Tibial nerve (tissue), 4 donors: ENCODE data around the gene CD83. TPM values are rescaled to one million over a fixed set of nuclear protein-coding genes. Genes with fewer than 3 reads are reported as not detected.

Source experiments
- DNase-seq, 2 donors: peaks; one replicate each; pipeline ENCODE4 v3.0.0-alpha.2; 2019; ENCODE audit warnings: low spot score in 2 of 2
- H3K27ac ChIP-seq, 4 donors: fragments of 200-600 bp; sonication (generic) in 3 of 4; one replicate each; pipeline ENCODE4 v1.5.1; 2017 to 2019; ENCODE audit warnings: mild to moderate bottlenecking in 1 of 4
- H3K27me3 ChIP-seq, 2 donors: fragments of 200-600 bp; sonication (generic) in 1 of 2; one replicate each; pipeline versions ENCODE4 v1.5.1 to v1.6.0; 2017 to 2019
- H3K36me3 ChIP-seq, 3 donors: fragments of 200-600 bp; sonication (generic); one replicate each; pipeline ENCODE4 v1.5.1; 2018 to 2019
- H3K4me1 ChIP-seq, 4 donors: fragments of 200-600 bp; sonication (generic) in 3 of 4; one replicate each; pipeline ENCODE4 v1.5.1; 2017 to 2019
- H3K4me3 ChIP-seq, 4 donors: fragments of 200-600 bp; sonication (generic) in 3 of 4; one replicate each; pipeline ENCODE4 v1.5.1; 2017 to 2019; ENCODE audit warnings: mild to moderate bottlenecking in 1 of 4, moderate library complexity in 1 of 4
- H3K9me3 ChIP-seq, 4 donors: fragments of 200-600 bp; sonication (generic) in 3 of 4; one replicate each; pipeline ENCODE4 v1.5.1; 2017 to 2019
- EP300 ChIP-seq, 2 donors: sonication (generic); formaldehyde crosslinking; IDR thresholded peaks; one replicate each; pipeline ENCODE4 v1.6.1; 2017; ENCODE audit warnings: antibody characterized with exemption in 2 of 2, mild to moderate bottlenecking in 1 of 2
- POLR2A ChIP-seq, 2 donors: fragments of 450-650 bp; IDR thresholded peaks; one replicate each; pipeline ENCODE4 v1.6.1; 2017; ENCODE audit warnings: antibody characterized with exemption in 2 of 2, mild to moderate bottlenecking in 2 of 2, moderate library complexity in 2 of 2
- WGBS, 2 donors: methylation state at CpG; one replicate each; pipeline ENCODE4 v1.1.5; 2018; 5-methylcytosine and 5-hydroxymethylcytosine counted together
- total RNA-seq, 4 donors: library from RNA; depleted of rRNA; stranded (reverse); fragments of >200 nt; gene quantifications; one replicate each; pipeline ENCODE4 v1.1.0, GENCODE V29; 2016
- TF ChIP-seq, protein P1 (sequence below), 5 experiments: fragments of 200-600 bp in 3 of 5; fragments of 450-650 bp in 2 of 5; sonication (generic) in 3 of 5; IDR thresholded peaks; one replicate each; pipeline ENCODE4 v1.5.1; 2016 to 2019; ENCODE audit warnings: antibody characterized with exemption in 5 of 5, mild to moderate bottlenecking in 3 of 5, moderate library complexity in 2 of 5

Gene CD83
- total RNA-seq, 4 donors from 2014 or later: 2.1 to 5.3 (median 3.7) TPM

DNA sequence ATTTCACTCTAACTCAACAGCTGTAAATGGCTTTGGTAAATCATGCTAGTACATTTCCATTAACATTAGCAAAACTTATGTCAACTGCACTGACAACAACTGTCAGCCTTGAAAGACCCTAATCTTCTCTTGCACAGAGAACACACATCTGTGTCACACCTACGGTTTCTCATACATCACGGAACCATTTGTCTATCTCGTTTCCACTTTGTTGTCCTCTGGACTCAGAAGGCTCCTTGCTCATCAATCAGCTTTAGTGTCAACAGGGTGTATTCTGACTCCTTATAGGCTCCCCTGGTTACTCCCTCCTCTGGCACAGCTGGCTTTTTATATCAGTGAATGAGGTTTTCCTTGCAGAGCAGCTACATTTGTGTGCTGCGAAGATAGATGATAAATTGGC, 49.3 kb downstream of the CD83 start:
- Histone ChIP-seq H3K4me1 (no peaks in the 10 kb centered on the region), H3K27me3 (no peaks in the 10 kb centered on the region), H3K9me3 (peaks cover 0 to 26% (median 6%) of the 10 kb centered on the region in 4 donors), H3K36me3 (no peaks in the 10 kb centered on the region), H3K4me3 (no peak overlapping the region), H3K27ac (no peak overlapping the region)
- TF ChIP-seq EP300 (IDR thresholded peaks at IDR 0.05): no peak
- TF ChIP-seq, protein P1, sequence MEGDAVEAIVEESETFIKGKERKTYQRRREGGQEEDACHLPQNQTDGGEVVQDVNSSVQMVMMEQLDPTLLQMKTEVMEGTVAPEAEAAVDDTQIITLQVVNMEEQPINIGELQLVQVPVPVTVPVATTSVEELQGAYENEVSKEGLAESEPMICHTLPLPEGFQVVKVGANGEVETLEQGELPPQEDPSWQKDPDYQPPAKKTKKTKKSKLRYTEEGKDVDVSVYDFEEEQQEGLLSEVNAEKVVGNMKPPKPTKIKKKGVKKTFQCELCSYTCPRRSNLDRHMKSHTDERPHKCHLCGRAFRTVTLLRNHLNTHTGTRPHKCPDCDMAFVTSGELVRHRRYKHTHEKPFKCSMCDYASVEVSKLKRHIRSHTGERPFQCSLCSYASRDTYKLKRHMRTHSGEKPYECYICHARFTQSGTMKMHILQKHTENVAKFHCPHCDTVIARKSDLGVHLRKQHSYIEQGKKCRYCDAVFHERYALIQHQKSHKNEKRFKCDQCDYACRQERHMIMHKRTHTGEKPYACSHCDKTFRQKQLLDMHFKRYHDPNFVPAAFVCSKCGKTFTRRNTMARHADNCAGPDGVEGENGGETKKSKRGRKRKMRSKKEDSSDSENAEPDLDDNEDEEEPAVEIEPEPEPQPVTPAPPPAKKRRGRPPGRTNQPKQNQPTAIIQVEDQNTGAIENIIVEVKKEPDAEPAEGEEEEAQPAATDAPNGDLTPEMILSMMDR (IDR thresholded peaks at IDR 0.05): no peak
- no peak for TF ChIP-seq POLR2A (IDR thresholded peaks at IDR 0.05)
- 78 to 88% methylated on average over 4 of the region's 4 CpGs for WGBS, 2 donors
- no peak for DNase-seq

DNA sequence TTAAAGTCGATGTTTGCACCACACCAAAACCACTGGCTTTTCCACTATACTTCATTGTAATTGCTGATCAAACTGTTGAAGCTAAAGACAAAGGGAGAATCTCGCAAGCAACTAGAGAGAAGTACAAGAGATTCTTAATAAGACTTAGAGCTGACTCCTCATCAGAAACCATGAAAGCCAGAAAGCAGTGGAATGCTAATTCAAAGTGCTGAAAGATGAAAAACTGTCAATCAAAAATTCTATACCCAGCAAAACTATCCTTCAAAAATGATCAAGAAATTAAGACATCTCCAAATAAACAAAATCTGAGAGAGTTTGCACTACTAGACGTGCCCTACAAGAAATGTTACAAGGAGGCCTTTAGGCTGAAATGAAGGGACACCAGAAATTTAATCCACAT, 52.6 kb downstream of the CD83 start:
- no peak for DNase-seq
- WGBS, 2 donors: 86 to 89% methylated on average over 3 of the region's 3 CpGs
- H3K27me3 ChIP-seq: no peaks in the 10 kb centered on the region

DNA sequence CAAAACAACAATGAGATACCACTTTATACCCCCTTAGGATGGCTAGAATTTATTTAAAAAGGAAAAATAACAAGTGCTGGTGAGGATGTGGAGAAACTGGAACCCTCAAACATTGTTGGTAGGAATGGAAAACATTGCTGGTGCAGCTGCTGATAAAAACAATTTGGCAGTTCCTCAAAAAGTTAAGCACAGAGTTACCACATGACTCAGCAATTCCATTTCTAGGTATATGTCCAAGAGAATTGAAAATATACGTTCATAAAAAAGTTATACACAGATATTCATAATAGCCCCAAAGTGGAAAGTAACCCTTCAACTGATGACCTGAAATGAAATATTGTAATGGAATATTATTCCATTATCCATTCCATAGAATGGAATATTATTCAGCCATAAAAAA, 55.0 kb downstream of the CD83 start:
- 88 to 89% methylated on average over 1 of the region's 1 CpG for WGBS, 2 donors
- no peak for DNase-seq
- Histone ChIP-seq H3K9me3 (peaks cover 0 to 27% (median 6%) of the 10 kb centered on the region in 4 donors), H3K4me3 (no peak overlapping the region), H3K27me3 (no peaks in the 10 kb centered on the region), H3K27ac (no peak overlapping the region), H3K4me1 (no peaks in the 10 kb centered on the region), H3K36me3 (no peaks in the 10 kb centered on the region)
- TF ChIP-seq EP300 (IDR thresholded peaks at IDR 0.05) (no peak), POLR2A (IDR thresholded peaks at IDR 0.05) (no peak)
- TF ChIP-seq, protein P1 (IDR thresholded peaks at IDR 0.05): no peak

More for the DNA sequence above, 52.6 kb downstream of the CD83 start:
- Histone ChIP-seq H3K4me3 (no peak overlapping the region), H3K9me3 (peaks cover 0 to 27% (median 6%) of the 10 kb centered on the region in 4 donors), H3K27ac (no peak overlapping the region), H3K36me3 (no peaks in the 10 kb centered on the region), H3K4me1 (no peaks in the 10 kb centered on the region)
- TF ChIP-seq POLR2A (IDR thresholded peaks at IDR 0.05) (no peak), EP300 (IDR thresholded peaks at IDR 0.05) (no peak)
- TF ChIP-seq, protein P1 (IDR thresholded peaks at IDR 0.05): no peak

DNA sequence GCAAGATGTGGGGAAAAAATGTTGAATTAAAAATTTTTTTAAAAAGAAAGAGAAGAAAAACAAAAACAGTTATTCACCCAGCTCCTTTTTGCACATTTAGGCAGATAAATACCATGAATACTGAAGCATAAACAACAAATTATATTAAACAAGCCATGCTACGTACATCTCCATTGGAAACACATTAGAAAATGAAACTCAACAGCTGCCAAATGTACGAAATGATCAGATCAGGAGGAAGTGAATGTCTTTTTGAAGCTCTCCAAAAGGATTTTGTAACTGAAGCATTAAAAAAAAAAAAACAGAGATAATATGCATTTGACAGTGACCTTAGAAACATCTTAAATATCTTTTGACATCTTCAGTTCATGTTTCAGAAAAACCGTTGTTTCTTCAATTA, 56.7 kb downstream of the CD83 start:
- DNase-seq: no peak
- Histone ChIP-seq H3K36me3 (no peaks in the 10 kb centered on the region), H3K4me3 (no peak overlapping the region), H3K4me1 (no peaks in the 10 kb centered on the region), H3K9me3 (peaks cover 0 to 23% (median 6%) of the 10 kb centered on the region in 4 donors), H3K27ac (no peak overlapping the region), H3K27me3 (no peaks in the 10 kb centered on the region)
- no peak for TF ChIP-seq EP300 (IDR thresholded peaks at IDR 0.05)
- TF ChIP-seq, protein P1 (IDR thresholded peaks at IDR 0.05): no peak
- TF ChIP-seq POLR2A (IDR thresholded peaks at IDR 0.05): no peak
- 62 to 68% methylated on average over 3 of the region's 3 CpGs for WGBS, 2 donors

DNA sequence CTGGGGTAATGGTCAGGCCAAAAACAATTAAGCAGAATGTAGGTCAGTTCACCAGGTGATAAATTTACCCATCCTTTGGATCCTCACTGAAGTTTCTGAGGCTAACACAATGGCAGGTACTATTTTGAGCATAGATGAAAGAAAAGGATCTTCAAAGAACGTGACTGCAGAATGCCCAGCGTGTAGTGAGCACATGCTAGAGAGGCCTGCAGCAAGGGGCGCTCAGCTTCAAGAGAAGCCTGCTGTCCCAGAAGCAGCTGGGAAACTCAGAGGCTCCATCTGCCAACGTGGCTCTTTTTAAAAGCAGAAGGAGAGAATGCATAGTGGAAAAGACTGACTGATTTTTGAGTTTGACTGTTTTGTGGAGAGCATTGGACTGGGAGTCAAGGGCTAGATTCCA, 57.4 kb downstream of the CD83 start:
- Histone ChIP-seq H3K36me3 (no peaks in the 10 kb centered on the region), H3K4me3 (no peak overlapping the region), H3K4me1 (no peaks in the 10 kb centered on the region), H3K27me3 (no peaks in the 10 kb centered on the region), H3K27ac (no peak overlapping the region), H3K9me3 (peaks cover 0 to 15% (median 3%) of the 10 kb centered on the region in 4 donors)
- WGBS, 2 donors: 74 to 82% methylated on average over 4 of the region's 4 CpGs
- TF ChIP-seq, protein P1 (IDR thresholded peaks at IDR 0.05): no peak
- TF ChIP-seq POLR2A (IDR thresholded peaks at IDR 0.05) (no peak), EP300 (IDR thresholded peaks at IDR 0.05) (no peak)
- DNase-seq: no peak
